ENCODE results near the gene HECTD4.

DNA sequence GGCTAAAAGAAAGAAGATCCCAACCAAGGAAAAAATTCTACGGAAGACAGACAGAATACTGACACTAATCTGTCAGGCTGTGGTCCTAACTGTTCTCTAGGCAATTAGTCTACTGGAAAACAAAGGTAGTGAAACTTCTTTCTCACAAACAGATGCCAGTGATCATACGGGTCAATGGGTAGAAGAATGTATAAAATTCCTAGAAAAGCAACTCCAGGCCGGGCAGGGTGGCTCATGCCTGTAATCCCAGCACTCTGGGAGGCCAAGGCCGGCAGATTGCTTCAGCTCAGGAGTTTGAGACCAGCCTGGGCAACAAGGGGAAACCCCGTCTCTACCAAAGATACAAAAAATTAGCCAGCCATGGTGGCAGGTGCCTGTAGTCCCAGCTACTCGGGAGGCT is 64.8 kb downstream of the HECTD4 start:
- TF ChIP-seq, protein P1, sequence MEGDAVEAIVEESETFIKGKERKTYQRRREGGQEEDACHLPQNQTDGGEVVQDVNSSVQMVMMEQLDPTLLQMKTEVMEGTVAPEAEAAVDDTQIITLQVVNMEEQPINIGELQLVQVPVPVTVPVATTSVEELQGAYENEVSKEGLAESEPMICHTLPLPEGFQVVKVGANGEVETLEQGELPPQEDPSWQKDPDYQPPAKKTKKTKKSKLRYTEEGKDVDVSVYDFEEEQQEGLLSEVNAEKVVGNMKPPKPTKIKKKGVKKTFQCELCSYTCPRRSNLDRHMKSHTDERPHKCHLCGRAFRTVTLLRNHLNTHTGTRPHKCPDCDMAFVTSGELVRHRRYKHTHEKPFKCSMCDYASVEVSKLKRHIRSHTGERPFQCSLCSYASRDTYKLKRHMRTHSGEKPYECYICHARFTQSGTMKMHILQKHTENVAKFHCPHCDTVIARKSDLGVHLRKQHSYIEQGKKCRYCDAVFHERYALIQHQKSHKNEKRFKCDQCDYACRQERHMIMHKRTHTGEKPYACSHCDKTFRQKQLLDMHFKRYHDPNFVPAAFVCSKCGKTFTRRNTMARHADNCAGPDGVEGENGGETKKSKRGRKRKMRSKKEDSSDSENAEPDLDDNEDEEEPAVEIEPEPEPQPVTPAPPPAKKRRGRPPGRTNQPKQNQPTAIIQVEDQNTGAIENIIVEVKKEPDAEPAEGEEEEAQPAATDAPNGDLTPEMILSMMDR (IDR thresholded peaks at IDR 0.05): no peak
- TF ChIP-seq POLR2AphosphoS5 (IDR thresholded peaks at IDR 0.05; ENCODE audit: low read depth, low read length) (no peak), SIN3A (IDR thresholded peaks at IDR 0.05; ENCODE audit: borderline replicate concordance, insufficient read depth, low read depth, low read length) (no peak)
- TF ChIP-seq, protein P2, sequence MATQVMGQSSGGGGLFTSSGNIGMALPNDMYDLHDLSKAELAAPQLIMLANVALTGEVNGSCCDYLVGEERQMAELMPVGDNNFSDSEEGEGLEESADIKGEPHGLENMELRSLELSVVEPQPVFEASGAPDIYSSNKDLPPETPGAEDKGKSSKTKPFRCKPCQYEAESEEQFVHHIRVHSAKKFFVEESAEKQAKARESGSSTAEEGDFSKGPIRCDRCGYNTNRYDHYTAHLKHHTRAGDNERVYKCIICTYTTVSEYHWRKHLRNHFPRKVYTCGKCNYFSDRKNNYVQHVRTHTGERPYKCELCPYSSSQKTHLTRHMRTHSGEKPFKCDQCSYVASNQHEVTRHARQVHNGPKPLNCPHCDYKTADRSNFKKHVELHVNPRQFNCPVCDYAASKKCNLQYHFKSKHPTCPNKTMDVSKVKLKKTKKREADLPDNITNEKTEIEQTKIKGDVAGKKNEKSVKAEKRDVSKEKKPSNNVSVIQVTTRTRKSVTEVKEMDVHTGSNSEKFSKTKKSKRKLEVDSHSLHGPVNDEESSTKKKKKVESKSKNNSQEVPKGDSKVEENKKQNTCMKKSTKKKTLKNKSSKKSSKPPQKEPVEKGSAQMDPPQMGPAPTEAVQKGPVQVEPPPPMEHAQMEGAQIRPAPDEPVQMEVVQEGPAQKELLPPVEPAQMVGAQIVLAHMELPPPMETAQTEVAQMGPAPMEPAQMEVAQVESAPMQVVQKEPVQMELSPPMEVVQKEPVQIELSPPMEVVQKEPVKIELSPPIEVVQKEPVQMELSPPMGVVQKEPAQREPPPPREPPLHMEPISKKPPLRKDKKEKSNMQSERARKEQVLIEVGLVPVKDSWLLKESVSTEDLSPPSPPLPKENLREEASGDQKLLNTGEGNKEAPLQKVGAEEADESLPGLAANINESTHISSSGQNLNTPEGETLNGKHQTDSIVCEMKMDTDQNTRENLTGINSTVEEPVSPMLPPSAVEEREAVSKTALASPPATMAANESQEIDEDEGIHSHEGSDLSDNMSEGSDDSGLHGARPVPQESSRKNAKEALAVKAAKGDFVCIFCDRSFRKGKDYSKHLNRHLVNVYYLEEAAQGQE (IDR thresholded peaks at IDR 0.05; ENCODE audit: insufficient read depth in 1 of 2, low read depth in 2 of 2, low read length in 1 of 2): no peak

Data from Panc1 (cell line).